Limb (tissue), 2 donors: ENCODE results near the gene TEX51.

Experiments
- DNase-seq, 2 donors: peaks; one replicate each; pipeline ENCODE4 v3.0.0-alpha.2; 2016; ENCODE audit errors: extremely low spot score in 2 of 2

The TEX51 gene

DNA sequence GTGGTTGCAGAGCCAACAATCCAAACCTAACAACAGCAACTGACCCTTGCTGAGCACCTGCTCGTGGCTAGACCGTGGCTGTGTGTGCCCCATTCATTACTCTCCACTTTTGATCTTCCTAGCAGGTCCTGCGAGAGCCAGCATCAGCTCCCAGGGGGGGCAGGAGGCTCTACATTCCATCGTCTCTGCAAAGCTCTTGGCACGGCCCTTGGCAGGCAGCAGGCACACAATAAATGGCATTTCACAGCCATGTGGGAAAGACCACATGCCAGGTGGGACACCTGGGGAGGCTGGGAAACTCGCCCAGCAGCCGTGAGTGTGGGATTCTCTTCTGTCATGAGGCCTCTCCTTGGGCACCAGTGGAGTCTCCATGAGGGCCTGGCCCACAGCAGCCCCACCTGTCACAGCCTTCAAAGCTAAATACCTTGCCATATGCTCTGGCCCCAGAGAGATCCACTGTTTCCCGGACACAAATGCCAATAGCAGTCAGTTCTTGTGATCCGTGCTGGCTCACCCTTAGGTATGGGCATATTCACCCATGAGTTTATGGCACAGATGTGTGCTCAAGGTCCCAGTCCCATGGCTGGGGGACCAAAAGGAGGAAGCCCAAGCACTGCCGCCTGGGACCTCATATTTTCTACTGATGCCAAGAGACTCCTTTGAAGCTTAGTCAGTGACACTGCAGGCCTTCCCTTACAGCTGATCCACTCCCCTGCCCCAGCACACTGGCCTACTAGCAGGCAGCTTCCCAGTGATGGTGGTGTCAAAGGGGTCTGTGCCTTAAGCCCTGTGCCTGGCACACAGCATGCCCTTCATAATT is 6.8 kb upstream of the TEX51 start:
- peak in 1 of 2 donors; percentile 49 for DNase-seq

- DNase-seq: peak in 1 of 2 donors; percentile 19
Measured at GRCh38 chr2:126893153-126893552, 5.5 kb upstream of the TEX51 start.

DNA sequence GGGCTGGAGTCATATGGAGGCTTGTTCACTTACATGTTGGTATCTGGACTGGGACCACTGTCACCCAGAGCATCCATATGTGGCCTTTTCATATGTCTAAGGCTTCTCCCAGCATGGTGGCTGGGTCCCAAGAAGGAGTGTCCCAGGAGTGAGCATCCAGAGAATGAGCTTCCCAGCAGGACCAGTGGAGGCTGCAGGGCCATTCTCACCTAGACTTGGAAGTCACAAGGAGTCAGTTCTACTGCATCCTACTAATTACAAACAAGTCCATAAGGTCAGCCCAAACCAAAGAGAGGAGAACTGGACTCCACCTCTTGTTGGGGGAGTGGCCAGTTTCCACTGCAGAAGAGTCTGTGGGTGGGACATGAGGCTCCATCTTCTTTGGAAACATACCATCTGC is 5.1 kb upstream of the TEX51 start:
- no peak for DNase-seq

GRCh38 chr2:126894082-126894481 is 4.6 kb upstream of the TEX51 start:
- DNase-seq: no peak

- DNase-seq: peak in 1 of 2 donors; percentile 16
Measured at GRCh38 chr2:126894585-126895182, 4.0 kb upstream of the TEX51 start.

GRCh38 chr2:126895336-126895735 is 3.4 kb upstream of the TEX51 start:
- no peak for DNase-seq

- DNase-seq: no peak
Measured at GRCh38 chr2:126896471-126896870, 2.2 kb upstream of the TEX51 start.

DNA sequence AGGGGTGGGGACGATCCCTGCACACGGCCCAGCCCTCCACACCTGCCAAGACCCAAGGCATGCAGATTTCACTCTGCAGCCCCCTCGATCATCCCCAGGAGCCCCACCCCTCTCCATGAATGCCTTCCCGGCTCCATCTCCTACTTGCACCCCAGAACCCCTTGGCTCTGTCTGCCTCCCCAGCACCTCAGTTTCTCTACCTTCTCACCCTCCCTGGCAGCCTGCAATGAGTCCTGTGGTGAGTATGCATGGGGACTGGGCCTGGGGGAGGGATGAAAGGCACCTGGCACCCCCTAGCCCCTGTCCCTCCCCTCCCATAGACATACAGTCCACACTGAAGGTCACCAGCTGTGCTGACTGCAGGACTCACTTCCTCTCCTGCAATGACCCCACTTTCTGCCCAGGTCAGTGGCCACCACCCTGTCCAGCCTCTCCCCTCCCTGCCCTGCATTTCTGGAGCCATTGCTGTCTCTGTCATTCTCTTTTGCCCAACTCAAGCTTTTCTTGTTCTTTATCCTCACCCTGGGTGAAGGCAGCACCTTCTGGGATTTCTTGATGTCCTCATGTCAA is 1.0 kb downstream of the TEX51 start:
- DNase-seq: peak in 1 of 2 donors; percentile 17

DNA sequence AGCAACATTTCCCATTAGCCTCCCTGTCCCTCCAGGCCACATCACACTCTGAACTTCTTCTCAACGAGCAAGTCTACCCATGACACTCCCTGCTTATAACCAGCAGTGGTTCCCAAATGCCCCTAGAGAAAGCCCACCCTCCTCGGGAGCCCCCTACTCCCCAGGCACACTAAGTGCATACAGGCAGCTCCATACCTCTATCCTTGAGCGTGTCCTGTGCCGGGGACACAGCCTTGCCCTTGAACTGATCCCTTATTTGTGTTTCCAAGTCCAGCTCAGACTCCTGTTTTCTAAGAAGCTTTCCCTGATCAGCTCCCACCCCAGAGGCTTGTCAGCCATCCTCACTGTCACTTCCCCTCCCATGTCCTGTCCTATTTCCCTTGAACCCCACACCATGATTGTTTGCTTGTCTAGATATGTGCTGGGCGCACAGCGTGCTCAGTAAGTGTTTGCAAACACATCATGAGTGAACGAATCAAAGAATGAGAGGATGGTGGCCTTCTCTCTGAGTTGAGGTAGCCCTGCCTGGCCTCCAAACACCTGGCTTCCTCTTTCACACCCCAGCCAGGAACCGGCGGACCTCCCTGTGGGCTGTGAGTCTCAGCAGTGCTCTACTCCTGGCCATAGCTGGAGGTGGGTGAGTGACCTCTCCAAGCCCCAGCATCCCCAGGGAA is 2.1 kb downstream of the TEX51 start:
- peak in 1 of 2 donors; percentile 11 for DNase-seq

- peak in 1 of 2 donors; percentile 18 for DNase-seq
Measured at GRCh38 chr2:126901459-126901858, 2.8 kb downstream of the TEX51 start.

DNA sequence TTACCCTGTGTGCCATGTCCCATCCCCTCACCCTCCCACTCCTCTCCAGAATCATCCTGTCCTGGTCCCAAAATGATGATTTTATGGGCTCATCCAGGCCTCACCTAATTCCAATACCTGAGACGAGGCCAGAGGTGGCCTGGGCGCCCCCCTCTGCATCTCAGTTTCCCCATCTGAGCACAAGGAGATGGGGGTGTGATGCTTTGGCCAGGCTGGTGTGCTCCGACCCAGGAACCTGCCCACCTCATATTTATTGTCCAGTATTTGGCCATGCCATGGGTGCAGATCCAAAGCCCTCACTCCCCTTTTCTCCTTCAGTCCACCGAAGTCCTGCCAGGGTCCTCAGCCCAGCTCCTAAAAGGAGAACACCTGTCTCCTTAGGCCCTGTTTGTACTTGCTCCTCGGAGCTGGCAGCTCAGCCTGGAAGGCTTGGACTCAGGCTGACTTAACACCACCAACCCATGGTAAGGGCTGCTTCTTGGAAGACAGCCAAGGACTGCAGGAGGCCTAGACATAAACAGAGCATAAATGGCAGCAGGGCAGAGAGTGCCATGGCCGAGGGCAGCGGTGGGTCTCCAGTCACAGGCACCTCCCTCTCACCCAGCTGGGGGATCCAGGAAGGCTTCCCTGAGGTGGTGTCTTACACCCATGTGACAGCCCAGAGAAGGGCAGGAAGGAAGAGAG is 3.6 kb downstream of the TEX51 start:
- peak in 1 of 2 donors; percentile 23 for DNase-seq

GRCh38 chr2:126902859-126903258 is 4.2 kb downstream of the TEX51 start:
- no peak for DNase-seq

DNA sequence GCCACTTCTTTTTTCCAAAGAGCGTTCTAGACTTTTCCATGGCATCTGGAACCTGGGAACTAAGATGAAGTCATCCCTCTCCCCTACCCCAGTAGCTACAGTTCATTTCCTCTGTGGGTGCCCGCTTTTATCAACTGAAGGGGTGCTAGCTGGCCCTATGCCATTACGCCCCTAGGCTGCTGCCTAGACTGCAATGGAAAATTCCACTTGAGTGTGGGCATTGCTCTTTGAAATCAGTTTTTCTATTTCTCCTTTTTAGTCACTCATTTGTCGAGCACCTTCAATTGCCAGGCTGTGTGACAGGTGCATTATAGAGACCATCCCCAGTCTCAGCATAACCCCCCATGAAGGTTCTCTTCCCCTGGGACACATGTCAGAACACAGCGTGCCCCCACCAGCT is 7.3 kb downstream of the TEX51 start:
- no peak for DNase-seq

DNA sequence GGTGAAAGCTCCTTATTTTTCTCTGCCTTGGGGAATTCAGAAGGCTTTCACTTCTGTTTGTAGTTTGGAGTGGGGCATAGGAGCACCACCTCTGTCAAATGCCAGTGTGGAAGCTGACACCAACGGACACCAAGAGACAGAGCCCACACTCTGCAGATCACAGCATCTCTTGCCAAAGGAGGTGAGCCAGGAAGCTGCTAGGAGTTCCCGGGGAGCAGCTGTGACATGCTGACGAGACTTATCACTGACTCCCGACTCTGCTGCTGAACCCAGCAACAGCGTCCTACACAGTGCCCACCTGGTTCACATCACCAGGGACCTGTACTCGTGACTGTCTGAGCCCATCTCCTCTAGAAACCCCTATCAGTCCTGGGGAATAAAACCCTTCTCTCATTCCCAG is 8.1 kb downstream of the TEX51 start:
- DNase-seq: peak in 1 of 2 donors; percentile 14

- no peak for DNase-seq
Measured at GRCh38 chr2:126907671-126908070, 9.0 kb downstream of the TEX51 start.

GRCh38 chr2:126908721-126909177 is 10.1 kb downstream of the TEX51 start:
- no peak for DNase-seq

- no peak for DNase-seq
Measured at GRCh38 chr2:126909366-126909765, 10.7 kb downstream of the TEX51 start.

- DNase-seq: no peak
Measured at GRCh38 chr2:126909781-126910180, 11.1 kb downstream of the TEX51 start.

GRCh38 chr2:126910637-126911036 is 11.9 kb downstream of the TEX51 start:
- DNase-seq: no peak

GRCh38 chr2:126911111-126911796 is 12.6 kb downstream of the TEX51 start:
- no peak for DNase-seq

GRCh38 chr2:126912201-126912600 is 13.5 kb downstream of the TEX51 start:
- no peak for DNase-seq
